ENCODE measurements around the gene RARG.
A peak's percentile ranks its signal among the peaks of the same experiment; 100 is the strongest.

Gene RARG

DNA sequence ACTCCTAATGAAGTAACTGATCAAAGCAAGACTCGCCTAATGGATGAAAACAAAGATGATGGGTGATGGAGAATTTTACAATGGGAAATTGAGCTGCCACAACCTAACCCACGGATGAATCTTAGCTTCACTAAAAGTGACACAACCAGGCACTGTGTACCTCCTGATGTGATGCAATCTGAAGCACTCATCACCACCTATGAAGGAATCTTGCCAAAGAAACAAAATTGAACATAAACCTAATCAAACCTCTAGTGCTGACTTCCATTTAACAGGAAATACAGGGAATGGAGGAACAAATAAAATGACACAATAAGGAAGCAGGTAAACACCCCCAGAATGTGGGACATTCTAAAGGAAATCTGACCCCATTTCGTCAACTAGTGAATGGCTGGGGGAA is 13.3 kb upstream of the RARG start:
- no peak for DNase-seq (ENCODE audit: low read depth in 1 of 2, low spot score in 1 of 2)

DNA sequence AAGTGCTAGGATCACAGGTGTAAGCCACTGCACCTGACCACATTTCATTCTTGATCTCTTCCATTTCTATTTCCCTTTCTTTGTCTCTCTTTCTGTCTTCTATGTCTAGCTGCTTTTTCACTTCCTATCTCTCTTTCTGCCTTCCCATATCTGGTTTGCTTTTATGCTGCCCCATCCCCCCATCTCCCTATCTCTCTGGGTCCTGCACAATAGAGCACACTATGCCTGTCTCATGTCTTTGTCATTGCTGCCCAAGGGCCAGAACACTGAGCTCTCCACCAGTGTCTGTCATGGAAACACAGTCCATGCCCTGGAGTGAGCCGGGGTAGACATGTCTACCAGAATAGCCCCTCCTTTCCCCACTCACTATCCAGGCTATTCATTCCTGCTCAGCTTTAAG is 12.3 kb upstream of the RARG start:
- no peak for DNase-seq (ENCODE audit: low read depth in 1 of 2, low spot score in 1 of 2)

DNA sequence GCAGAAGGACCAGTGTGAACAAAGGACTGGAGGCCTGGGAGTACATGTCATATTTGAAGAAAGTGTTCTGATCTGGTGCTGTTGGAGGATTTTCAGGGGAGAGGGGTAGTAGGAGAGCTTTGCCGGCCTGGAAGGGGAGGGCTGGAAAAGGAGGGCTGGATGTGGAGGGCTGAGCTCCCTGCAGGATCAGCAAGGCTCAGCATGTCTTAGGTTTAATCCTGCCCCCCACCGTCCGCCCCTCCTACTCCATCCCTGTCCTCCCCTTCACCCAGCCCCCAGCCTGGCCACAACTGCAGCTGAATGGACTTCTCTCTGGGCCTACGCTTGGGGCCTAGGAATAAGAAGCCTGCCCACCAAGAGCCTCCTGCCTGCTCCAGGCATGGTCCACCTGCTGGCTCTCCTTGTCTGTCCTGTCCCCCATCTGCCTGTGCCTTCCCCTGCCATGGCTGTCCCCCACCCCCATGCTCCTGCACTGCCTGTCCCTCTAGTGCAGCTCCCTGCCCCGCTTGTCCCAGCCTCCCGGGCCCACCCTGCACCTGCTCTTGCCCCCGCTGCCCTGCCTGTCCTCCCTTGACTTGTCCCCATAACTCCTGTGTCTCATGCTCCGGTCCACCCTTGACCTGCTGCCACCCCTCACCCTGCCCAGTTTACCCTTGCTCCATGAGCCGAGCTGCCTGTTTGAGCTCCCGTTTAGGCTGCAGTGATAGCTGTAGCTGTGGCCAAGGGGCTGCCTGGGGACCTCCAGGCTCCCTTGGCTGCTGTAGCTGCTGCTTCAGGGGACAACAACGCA is 9.8 kb upstream of the RARG start:
- DNase-seq (ENCODE audit: low read depth in 1 of 2, low spot score in 1 of 2): no peak

DNA sequence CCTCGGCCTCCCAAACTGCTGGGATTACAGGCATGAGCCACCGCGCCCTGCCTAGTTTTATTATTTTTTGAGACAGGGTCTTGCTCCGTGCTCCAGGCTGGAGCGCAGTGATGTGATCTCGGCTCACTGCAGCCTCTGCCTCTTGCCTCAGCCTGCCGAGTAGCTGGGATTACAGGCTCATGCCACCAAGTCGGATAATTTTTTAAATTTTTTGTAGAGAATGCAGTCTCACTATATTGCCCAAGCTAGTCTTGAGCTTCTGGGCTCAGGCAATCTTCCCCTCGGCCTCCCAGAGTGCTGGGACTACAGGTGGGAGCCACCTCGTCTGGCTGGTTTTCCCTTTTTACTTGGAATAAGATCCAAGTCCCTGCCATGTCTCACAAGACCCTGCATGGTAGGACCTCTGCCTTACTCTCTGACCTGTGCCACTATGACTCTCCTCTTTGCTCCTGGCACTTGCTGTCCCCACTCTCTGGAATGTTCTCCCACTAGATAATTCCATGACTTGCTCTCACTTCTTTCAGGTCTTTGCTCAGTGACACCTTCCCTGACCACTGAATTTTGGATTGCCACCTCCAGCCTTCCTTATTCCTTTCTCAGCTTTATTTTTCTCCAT is 7.7 kb upstream of the RARG start:
- no peak for DNase-seq (ENCODE audit: low read depth in 1 of 2, low spot score in 1 of 2)

DNA sequence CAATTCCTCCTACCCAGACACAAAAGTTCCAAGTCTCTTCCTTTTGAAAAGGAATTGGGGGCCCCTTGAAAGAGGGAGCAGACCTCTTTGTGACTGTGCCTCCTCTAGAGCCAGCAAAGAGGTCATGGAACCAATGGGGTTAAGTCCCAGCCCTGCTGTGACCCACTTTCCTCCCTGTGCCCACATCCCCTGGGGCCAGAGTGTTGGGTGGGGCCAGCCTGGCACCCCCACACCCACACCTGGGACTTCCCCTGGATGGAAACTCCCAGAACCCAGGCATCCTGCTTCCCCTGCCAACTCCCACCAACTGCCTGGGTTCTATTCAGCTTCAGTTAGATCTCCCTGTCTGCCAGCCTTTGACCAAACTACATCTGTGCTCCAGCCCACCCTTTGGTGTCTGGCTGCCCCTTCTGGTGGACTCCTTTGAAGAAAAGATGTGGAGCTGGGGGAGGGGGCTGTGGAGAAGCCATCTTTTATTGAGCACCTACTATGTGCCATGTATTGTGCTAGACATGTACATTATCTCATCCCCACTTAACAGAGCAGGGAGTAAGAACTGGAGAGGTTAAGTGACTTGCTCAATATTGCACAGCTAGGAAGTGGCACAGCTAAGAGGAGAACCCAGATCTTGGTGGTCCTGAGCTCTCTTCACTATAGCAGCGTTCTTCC is 4.6 kb upstream of the RARG start:
- DNase-seq (ENCODE audit: low read depth in 1 of 2, low spot score in 1 of 2): peak in 1 of 2 donors; percentile 33

DNA sequence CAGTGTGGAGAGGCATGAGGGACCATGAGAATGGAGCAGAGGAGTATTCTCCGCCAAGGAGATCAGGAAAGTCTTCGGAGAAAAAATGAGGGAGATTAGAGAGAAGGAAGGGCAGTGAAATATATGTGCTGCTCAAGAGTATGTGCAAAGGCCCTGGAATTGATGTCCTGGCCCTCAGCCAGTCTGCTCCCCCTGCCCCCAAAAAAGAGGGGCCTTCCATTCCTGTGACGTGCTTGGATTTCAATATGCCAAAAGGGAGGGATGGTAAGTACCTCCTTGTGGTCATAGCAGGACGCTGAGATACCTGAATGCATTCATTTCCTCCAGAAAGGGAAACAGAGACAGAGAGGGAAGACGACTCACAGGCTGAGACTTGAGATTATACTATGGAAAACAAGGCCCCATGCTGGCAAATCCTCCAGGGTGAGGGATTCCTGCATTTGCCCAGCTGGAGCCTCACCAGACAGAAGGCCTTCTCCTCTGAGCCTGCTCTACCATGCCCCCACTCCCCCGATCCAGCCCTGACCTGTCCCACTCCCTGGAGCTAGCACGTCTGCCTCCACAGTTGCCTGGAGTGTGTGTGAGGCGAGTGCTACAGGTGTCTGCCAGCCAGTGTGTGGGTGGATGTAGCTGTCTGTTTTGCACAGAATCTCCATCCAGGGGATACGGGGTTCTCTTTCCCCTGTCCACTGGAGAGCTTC is 3.9 kb upstream of the RARG start:
- DNase-seq (ENCODE audit: low read depth in 1 of 2, low spot score in 1 of 2): no peak

DNA sequence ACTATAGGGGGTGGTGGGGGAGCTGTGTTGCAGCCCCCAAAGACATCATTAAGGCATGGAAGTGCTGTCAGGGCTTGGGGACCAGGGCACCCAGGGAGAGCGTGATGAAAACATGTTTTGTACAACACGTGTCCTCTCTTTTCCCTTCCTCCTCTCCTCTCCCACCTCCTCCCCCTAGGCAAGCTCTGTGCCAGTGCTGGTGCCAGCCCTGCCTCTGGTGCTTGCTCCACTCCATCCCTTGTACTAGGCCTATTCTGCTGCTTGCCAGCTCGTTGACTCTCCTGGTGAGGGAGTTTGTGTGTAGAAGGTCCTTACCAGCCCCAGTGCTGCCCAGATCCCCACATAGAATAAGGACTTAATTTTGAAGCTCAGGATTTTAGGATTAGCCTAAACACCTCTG is 3.2 kb upstream of the RARG start:
- DNase-seq (ENCODE audit: low read depth in 1 of 2, low spot score in 1 of 2): no peak

DNA sequence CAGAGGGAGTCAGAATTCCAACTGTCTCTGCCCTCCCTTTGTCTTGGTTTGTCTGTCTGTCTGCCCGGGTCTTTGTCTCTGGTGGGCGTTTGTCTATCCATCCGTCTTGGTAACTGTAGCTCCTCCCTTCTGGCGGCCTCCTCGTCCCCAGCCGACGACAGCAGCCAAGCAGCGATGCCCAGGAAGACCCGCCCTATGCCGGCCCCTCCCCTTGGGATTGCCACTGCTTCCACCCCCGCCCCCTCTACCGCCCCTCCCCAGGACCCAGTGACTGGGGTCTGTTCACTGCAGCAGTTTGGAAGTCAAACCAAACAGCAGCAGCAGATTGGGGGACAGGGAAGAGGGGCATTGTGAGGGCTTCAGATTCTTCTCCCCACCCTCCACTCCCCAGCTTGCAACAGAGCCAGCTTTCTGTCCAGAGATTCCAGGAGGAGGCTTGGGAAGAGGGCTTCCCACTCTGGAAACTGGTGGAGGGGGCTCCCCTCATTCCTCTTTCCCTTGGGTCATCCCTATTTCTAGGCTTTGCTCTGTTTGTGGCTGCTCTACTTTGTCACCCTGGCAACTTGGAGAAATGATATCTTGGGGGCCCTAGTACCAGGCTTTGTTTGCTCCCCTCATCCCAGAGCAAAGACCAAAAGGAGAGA is 2.4 kb upstream of the RARG start:
- no peak for DNase-seq (ENCODE audit: low read depth in 1 of 2, low spot score in 1 of 2)

DNA sequence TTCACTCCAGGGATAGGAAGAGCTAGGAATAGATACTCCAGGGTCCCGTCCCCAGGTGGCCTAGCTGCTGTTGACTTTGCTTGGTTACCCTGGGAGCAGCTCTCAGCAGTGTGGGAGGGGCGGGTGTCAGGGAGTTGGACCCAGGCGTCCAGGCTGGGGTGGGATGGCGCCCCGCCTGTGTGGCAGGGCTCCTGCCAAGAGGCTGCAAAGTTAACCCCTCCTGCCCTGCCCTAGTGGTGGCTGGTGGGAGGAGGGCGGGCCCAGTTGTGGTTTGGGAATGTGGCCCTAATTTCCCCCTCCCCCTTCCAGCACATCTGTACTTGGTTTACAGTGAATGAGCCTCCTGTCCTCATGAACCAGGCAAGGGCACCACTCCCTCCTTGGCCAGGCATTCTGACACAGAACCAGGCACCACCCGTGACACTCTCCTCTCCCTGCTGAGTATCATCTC is 1.7 kb upstream of the RARG start:
- DNase-seq (ENCODE audit: low read depth in 1 of 2, low spot score in 1 of 2): no peak

DNA sequence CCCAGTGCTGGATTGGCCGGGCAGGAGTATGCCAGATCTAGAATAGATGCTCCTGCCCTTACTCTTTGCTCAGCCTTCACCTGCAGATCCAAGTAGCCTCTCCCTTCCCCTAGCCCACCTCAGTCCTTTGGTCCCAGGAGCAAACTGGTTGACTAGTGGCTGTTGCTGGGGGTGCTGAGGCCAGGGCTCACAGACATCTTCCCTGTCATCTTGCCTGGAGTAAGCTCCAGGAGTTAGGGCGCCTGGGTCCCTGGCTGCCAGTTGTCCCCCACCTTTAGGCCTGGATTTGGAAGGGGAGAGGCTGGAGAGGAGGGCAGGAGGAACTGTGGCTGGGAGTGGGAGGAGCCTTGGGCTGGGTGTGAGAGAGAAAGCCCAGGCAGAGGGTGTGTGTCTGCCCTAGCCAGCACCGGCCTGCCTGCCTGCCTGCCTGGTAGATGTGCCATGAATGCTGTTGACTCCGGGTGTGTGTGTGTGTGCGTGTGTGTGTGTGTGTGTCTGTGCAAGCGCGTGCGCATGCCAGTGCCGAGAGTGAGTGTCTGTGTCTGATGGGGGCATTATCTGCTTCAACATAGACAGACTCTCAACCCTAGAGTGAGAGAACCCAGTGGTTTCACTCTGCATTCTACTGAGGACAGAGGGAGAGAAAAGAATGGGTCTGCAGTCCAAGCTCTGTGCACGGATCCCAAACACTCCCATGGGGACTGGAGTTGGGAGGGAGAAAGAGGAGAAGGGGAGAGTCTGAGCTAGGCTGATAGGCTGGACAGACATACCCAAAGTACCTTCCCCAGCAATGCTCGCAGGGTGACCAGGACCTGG is 845 bp upstream of the RARG start:
- DNase-seq (ENCODE audit: low read depth in 1 of 2, low spot score in 1 of 2): no peak

DNA sequence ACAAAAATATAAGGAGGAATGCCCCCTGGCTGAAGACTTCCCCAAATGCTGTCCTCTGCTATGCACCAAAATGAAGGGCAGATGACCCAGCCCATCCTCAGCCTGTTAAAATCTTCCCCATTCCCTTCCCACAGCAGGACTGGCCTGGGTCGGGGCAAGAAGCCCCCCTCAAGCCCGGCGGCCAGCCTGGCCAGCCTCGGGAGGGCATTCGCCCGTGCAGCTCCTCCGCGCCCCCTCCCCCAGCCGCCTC is 413 bp downstream of the RARG start:
- no peak for DNase-seq (ENCODE audit: low read depth in 1 of 2, low spot score in 1 of 2)

DNA sequence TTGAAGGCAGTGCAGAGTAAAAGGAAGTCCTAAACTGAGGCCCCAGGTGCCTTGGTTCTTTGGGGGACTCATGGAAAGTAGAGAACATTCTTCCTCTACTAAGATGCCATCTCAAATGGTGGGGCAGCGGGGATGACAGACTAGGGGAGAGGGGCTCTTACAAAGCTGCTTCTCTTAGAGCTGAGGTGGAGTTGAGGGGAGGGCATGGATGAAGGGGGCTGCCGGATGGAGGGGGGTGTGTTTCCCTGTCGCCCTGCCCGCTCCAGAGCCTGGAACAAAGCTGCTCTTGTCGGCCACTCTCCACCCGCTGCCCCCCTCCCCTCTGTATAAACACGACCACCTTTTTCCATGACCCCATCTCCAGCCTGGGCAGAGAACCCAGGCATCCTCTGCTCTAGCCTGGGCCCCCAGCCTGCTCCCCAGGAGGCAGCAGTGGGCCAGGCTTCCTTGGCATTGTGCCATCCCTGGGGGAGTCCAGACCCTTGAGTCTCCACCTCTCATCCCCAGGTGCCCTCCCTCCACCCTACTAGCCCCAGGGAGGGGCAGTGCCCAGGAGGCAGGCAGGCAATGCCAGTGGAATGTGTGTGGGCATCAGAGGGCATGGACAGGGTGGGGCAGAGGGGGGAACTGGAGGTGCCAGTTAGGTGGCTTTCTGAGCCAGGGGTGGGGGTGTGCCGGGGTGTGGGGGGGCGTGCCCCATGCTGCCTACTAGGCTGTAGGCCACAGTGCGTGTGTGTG is 1.7 kb downstream of the RARG start:
- no peak for DNase-seq (ENCODE audit: low read depth in 1 of 2, low spot score in 1 of 2)

DNA sequence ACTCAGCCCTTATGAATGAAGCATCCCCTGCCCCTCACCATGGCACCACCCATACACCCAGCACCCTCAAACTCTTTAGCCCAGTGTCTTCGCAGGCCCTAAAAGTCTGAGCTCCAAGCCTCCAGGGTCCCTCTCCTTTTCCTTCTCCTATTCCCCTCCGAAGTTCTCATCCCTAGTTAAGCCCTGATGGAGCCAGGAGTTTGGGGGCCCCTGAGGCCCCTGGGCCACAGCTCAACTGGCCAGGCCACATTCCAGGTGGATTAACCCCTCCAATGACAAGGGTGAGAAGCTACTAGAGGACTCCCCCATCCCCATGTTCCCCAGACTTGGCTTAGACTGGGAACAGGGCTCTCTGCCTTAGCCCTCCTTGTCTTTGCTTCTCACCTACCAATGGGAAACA is 2.6 kb downstream of the RARG start:
- DNase-seq (ENCODE audit: low read depth in 1 of 2, low spot score in 1 of 2): no peak

DNA sequence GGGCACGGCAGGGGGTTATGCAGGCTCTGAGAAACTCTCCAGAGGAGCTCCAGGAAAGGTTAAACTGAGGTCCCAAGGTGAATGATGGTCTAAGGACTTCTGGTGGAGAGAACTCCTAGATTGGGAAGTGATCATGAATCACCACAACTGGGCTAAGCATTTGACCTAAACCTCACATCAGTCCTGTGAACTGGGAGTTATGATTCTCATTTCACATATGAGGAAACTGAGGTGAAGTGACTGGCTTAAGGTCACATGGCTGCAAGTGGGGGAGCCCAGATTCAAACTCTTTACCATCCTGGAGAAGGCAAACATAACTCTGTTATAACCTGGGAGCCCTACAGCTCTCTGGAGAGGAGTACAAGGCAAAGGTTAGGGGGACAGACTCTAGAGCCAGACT is 4.2 kb downstream of the RARG start:
- DNase-seq (ENCODE audit: low read depth in 1 of 2, low spot score in 1 of 2): no peak

DNA sequence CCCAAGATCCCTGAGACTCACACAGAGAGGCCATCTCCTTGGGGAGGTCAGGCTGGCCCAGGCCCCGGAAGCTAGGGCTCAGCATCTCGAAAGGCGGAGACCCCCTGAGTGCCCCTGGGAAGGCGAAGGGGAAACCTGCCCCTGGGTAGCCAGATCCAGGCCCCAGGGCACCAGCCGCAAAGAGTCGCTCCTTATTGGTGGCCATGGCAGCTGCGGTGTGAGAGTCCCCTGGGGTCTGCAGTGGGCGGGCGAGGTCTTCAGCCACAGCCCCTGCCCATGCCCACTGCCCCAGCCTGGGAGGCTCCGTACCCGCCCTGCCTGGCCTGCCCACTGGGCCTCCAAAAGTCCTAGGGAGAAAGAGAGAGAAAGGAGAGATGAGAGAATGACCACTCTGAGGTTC is 4.7 kb downstream of the RARG start:
- no peak for DNase-seq (ENCODE audit: low read depth in 1 of 2, low spot score in 1 of 2)

DNA sequence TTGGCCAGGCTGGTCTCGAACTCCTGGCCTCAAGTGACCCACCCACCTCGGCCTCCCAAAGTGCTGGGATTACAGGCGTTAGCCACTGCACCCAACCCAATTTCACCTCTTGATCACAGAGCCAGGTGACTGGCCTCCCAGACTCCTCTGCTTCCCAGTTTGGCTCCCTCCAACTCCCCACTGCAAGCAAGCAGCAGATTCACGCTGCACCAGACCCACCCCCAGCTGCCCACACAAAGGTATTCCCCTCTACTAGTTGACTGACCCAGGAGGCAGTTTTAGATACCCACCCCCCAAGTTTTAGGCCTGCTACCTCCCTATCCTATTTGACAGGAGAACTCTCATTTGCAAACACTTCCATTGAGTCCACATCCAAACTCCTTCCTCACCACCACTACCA is 5.2 kb downstream of the RARG start:
- DNase-seq (ENCODE audit: low read depth in 1 of 2, low spot score in 1 of 2): no peak

DNA sequence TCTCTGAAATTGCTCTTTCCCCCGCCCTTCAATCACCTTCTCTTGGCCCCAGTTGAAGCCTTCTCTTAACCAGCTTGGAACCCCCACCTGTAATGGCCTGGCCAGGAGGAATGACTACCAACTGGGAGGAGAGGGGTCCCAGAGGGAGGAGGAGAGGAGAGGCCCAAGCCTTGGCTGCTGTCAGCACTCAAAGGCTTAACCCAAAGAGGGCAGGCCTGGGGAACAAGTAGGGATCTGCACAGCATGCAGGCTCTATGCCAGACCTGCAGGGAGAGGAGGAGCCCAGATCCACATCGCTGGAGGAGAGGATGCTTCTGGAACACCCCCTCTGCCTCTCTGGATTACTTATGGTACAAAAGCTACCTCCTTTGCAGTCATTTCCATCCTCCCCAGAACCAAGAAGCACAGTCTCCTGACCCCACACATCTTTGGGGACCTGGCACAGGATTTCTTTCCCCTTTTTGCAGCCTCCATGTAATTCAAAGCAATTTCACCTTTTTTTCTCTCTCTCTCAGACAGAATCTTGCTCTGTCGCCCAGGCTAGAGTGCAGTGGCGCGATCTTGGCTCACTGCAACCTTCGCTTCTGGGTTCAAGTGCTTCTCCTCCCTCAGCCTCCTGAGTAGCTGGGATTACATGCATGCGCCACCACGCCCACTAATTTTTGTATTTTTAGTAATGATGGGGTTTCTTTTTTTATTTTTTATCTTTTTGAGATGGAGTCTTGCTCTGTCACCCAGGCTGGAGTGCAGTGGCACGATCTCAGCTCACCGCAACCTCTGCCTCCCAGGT is 6.2 kb downstream of the RARG start:
- no peak for DNase-seq (ENCODE audit: low read depth in 1 of 2, low spot score in 1 of 2)

DNA sequence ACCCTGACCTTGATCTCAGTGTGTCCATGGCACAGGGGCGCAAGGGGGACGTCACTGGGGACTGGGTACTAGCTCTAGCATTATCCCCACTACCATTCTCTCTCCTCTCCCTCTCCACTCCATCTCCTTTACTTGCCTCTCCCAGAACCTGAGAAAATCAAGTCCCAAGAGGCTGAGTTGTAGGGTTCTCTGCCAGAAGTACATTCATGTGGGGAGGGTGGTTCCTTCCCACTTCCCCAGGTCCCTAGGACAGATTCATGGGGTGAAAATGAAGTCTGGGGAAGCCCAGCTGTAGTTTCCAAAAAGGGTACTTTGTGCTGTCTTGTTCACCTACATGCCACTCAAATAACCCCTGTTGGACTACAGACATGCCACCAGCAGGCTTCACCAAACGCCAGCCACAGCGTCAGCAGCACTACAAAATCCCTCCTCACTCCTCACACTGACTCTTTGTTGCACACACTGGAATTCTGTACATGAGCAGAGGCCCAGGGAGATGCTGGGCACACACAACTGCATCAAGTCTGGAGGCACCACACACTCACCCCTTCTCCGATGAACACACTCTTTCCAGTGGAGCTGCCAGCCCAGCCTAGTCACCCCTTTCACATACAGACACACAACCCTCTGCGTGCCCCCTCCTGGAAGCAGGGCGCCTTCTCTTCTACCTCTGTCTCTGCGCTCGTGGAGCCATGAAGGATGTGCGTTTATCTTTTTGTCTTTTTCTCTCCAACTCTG is 6.9 kb downstream of the RARG start:
- no peak for DNase-seq (ENCODE audit: low read depth in 1 of 2, low spot score in 1 of 2)
